Osteocyte (in vitro differentiated cells): ENCODE measurements around the gene JUP. TPM values are rescaled to one million over a fixed set of nuclear protein-coding genes. Genes with fewer than 3 reads are reported as not detected.
A peak's percentile ranks its signal among the peaks of the same experiment; 100 is the strongest.

Experiments
- DNase-seq: peaks from one replicate; pipeline ENCODE4 v3.0.0; 2021; ENCODE audit warnings: mixed read lengths; ENCODE audit not compliant: unreplicated experiment; ENCODE audit errors: extremely low spot score
- H3K27ac Mint-ChIP-seq: one replicate; pipeline ENCODE4 v1.8.0; 2021; ENCODE audit warnings: mild to moderate bottlenecking, mixed read lengths; ENCODE audit not compliant: unreplicated experiment
- H3K27me3 Mint-ChIP-seq: one replicate; pipeline ENCODE4 v1.8.0; 2021; ENCODE audit warnings: mixed read lengths; ENCODE audit not compliant: unreplicated experiment
- H3K36me3 Mint-ChIP-seq: one replicate; pipeline ENCODE4 v1.8.0; 2021; ENCODE audit warnings: mixed read lengths; ENCODE audit not compliant: unreplicated experiment
- H3K4me1 Mint-ChIP-seq: one replicate; pipeline ENCODE4 v1.8.0; 2021; ENCODE audit warnings: mixed read lengths; ENCODE audit not compliant: unreplicated experiment
- H3K4me3 Mint-ChIP-seq: one replicate; pipeline ENCODE4 v1.8.0; 2021; ENCODE audit warnings: mild to moderate bottlenecking, moderate library complexity, mixed read lengths; ENCODE audit not compliant: unreplicated experiment
- H3K9me3 Mint-ChIP-seq: one replicate; pipeline ENCODE4 v1.8.0; 2021; ENCODE audit warnings: mixed read lengths; ENCODE audit not compliant: unreplicated experiment
- total RNA-seq: library from RNA; stranded (reverse); gene quantifications from 2 replicates; pipeline ENCODE4 v1.2.1, GENCODE V29; 2021
- TF ChIP-seq, protein P1 (sequence below): fragments of 200-600 bp; sonication (generic); IDR thresholded peaks from 2 replicates; pipeline ENCODE4 v1.5.0; 2021; ENCODE audit warnings: antibody characterized with exemption, mild to moderate bottlenecking, moderate library complexity

JUP gene
- total RNA-seq, 1 donor from 2014 or later: 92.6 TPM

DNA sequence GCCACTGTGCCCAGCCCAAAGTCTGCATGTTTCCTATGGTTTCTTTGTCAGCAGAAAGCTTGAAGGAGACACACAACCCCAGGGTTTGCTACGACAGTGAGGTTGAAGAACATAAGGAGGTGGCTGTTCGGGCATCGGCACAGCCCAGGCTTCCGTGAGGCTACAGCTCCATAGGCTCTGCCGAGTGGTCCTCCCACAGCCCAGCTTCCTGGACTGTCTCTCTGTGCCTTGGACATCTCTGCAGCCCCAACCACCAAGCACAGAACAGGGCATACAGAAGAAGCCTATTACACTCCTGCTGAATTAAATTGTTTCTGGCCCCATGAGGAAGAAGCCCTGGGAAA lies 48.9 kb downstream of the JUP start:
- TF ChIP-seq, protein P1, sequence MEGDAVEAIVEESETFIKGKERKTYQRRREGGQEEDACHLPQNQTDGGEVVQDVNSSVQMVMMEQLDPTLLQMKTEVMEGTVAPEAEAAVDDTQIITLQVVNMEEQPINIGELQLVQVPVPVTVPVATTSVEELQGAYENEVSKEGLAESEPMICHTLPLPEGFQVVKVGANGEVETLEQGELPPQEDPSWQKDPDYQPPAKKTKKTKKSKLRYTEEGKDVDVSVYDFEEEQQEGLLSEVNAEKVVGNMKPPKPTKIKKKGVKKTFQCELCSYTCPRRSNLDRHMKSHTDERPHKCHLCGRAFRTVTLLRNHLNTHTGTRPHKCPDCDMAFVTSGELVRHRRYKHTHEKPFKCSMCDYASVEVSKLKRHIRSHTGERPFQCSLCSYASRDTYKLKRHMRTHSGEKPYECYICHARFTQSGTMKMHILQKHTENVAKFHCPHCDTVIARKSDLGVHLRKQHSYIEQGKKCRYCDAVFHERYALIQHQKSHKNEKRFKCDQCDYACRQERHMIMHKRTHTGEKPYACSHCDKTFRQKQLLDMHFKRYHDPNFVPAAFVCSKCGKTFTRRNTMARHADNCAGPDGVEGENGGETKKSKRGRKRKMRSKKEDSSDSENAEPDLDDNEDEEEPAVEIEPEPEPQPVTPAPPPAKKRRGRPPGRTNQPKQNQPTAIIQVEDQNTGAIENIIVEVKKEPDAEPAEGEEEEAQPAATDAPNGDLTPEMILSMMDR: no peak
- H3K27me3 Mint-ChIP-seq: peaks cover 31% of the 10 kb centered on the region
- H3K9me3 Mint-ChIP-seq: no peaks in the 10 kb centered on the region
- H3K36me3 Mint-ChIP-seq: no peaks in the 10 kb centered on the region
- H3K4me1 Mint-ChIP-seq: peaks cover 4% of the 10 kb centered on the region
- H3K27ac Mint-ChIP-seq: no peak overlapping the region
- no peak for DNase-seq
- no peak overlapping the region for H3K4me3 Mint-ChIP-seq

- no peak for DNase-seq
- Mint-ChIP-seq H3K4me3 (no peak overlapping the region), H3K27ac (no peak overlapping the region), H3K4me1 (peaks cover 4% of the 10 kb centered on the region), H3K27me3 (peaks cover 36% of the 10 kb centered on the region), H3K36me3 (no peaks in the 10 kb centered on the region), H3K9me3 (no peaks in the 10 kb centered on the region)
- TF ChIP-seq, protein P1: no peak
Observed at GRCh38 chr17:41736983-41737679, 49.4 kb downstream of the JUP start.

GRCh38 chr17:41735744-41736143 lies 50.8 kb downstream of the JUP start:
- Mint-ChIP-seq H3K27ac (no peak overlapping the region), H3K9me3 (no peaks in the 10 kb centered on the region), H3K27me3 (peaks cover 50% of the 10 kb centered on the region), H3K36me3 (no peaks in the 10 kb centered on the region), H3K4me3 (no peak overlapping the region), H3K4me1 (peaks cover 4% of the 10 kb centered on the region)
- TF ChIP-seq, protein P1: no peak
- no peak for DNase-seq

- DNase-seq: no peak
- H3K27me3 Mint-ChIP-seq: peaks cover 58% of the 10 kb centered on the region
- H3K4me1 Mint-ChIP-seq: peaks cover 4% of the 10 kb centered on the region
- peak overlapping the region; percentile 72 for H3K4me3 Mint-ChIP-seq
- H3K36me3 Mint-ChIP-seq: no peaks in the 10 kb centered on the region
- H3K9me3 Mint-ChIP-seq: no peaks in the 10 kb centered on the region
- TF ChIP-seq, protein P1: no peak
- no peak overlapping the region for H3K27ac Mint-ChIP-seq
Observed at GRCh38 chr17:41734949-41735313, 51.6 kb downstream of the JUP start.

DNA sequence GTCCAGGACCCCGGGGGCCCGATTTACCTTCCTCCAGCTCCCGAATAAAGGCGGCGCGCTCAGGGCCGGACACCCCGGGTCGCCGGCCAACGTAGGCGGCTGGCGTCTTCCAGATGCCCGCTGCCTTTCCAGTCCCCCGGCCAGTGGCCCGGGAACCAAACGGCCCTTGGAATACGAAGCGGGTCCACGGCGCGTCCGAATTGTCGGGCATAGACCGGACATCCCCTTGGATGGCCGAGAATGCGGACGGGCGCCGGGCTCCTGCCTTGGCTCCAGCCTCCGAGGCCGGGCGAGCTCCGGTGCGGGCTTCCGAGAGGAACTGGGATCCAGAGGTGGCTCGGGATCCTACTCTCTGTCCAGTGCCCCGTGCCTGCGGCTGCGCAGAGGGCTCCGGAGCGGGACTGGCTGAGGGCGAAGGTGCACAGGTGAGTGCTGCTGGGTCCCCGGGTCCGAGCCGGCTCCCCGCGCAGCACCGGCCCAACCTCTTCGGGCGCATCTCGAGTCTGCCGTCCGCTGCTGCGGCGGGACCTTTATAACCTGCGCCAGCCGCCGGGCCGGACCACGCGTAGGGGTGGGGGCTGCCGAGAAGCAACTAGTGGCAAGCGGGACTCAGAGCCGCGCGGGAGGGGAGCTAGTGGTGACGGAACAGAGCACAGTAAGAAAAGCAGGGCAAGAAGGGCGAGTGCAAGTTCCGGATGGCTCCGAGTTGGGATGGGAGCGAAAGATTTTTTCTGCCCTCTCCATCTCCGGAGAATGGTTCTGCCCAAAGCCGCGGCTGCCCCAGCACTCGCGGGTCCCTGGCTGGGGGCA lies 52.2 kb downstream of the JUP start, which contains the start of gene HAP1:
TSS of gene HAP1 (minus strand) at position 505 of the 810 bp plus-strand sequence. CDS start at position 496, 9 bp downstream.
- TF ChIP-seq, protein P1: no peak
- H3K27me3 Mint-ChIP-seq: peaks cover 58% of the 10 kb centered on the region
- peaks cover 4% of the 10 kb centered on the region for H3K4me1 Mint-ChIP-seq
- H3K9me3 Mint-ChIP-seq: no peaks in the 10 kb centered on the region
- no peaks in the 10 kb centered on the region for H3K36me3 Mint-ChIP-seq
- no peak for DNase-seq
- peak within 1 kb of the TSS; percentile 72 for H3K4me3 Mint-ChIP-seq
- no peak within 1 kb of the TSS for H3K27ac Mint-ChIP-seq
